Uterus (tissue), 2 donors: ENCODE results near the gene OPN4.

ENCODE experiments used
- CTCF ChIP-seq, 4 experiments: fragments of 200-600 bp in 2 of 4; fragments of 450-650 bp in 2 of 4; sonication (generic) in 2 of 4; IDR thresholded peaks; one replicate each; pipeline ENCODE4 v1.5.1; 2016 to 2019; ENCODE audit warnings: antibody characterized with exemption in 4 of 4, mild to moderate bottlenecking in 2 of 4, moderate library complexity in 1 of 4
- POLR2A ChIP-seq, 2 donors: fragments of 450-650 bp; IDR thresholded peaks; one replicate each; pipeline ENCODE4 v1.6.1; 2016; ENCODE audit warnings: antibody characterized with exemption in 2 of 2, mild to moderate bottlenecking in 1 of 2, moderate library complexity in 1 of 2

- TF ChIP-seq CTCF (IDR thresholded peaks at IDR 0.05) = no peak
- TF ChIP-seq POLR2A (IDR thresholded peaks at IDR 0.05) = no peak
Observed at GRCh38 chr10:86614853-86615252, 39.5 kb upstream of the OPN4 start.
